ENCODE data around the gene TOGARAM2. TPM values are rescaled to one million over a fixed set of nuclear protein-coding genes. Genes with fewer than 3 reads are reported as not detected.
A peak's percentile ranks its signal among the peaks of the same experiment; 100 is the strongest.

TOGARAM2 gene
- total RNA-seq, 1 donor from 2014 or later = 51.9 TPM

DNA sequence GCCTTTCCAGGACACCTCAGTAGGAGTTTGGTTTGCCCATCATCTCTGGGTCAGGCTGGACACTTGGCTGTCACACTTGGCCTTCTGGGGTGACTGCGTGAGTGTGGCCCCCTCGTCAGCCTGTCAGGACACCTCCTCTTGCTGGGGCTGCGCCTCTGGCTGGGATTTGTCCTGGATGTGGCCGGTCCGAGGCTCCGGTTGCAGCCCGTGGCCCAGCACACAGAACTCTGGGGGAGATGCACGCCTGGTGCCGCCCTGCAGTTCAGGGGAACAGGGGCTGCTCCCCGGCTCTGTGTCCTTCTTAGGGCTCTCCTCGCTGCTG, 83.6 kb downstream of the TOGARAM2 start:
- Histone ChIP-seq H3K4me3 (no peak overlapping the region), H3K27ac (replicated peaks) (peak overlapping the region; percentile 42), H3K36me3 (no peaks in the 10 kb centered on the region), H3K4me1 (peaks cover 12% of the 10 kb centered on the region), H3K27me3 (ENCODE audit: low read depth) (no peaks in the 10 kb centered on the region), H3K9me3 (replicated peaks) (no peaks in the 10 kb centered on the region)
- no peak for DNase-seq
- intact Hi-C loops (cut with micrococcal nuclease) = no loop called here
- TF ChIP-seq, protein P1, sequence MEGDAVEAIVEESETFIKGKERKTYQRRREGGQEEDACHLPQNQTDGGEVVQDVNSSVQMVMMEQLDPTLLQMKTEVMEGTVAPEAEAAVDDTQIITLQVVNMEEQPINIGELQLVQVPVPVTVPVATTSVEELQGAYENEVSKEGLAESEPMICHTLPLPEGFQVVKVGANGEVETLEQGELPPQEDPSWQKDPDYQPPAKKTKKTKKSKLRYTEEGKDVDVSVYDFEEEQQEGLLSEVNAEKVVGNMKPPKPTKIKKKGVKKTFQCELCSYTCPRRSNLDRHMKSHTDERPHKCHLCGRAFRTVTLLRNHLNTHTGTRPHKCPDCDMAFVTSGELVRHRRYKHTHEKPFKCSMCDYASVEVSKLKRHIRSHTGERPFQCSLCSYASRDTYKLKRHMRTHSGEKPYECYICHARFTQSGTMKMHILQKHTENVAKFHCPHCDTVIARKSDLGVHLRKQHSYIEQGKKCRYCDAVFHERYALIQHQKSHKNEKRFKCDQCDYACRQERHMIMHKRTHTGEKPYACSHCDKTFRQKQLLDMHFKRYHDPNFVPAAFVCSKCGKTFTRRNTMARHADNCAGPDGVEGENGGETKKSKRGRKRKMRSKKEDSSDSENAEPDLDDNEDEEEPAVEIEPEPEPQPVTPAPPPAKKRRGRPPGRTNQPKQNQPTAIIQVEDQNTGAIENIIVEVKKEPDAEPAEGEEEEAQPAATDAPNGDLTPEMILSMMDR (IDR thresholded peaks at IDR 0.05; ENCODE audit: borderline replicate concordance) = no peak

DNA sequence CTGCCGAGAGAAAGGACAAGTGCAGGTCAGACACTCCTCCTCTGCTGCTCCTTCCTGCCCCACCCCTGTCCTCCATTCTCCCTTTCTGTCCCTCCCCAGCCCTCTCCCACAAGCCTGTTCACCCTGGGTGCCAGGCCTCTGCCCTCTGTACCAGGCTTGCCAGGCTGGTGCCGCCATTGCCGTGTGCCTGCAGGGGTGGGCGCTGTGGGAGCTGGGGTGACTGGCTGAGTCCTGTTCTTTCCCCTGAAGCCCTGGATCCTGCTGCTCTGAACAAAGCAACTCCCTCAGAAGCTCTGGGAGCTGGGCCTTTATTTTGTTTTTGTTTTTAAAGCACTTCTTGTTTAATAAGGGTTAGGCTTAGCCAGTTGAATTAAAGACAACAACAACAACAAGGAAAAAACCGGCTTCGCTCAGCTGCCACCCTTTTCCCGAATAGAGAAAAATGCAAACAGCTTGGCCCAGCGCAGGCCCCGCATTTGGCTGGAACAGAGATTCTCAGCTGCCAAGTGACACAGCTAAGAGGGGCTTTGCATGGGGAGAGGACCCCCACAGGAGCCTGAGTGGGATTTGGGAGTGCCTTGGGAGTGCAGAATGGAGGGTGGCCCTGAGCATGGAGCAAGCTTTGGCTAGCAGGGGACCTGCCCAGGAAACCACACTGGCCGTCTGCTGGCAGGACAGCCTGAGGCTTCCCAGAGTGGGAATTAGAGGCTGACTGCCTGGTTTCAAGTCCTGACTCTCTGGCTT, 84.1 kb downstream of the TOGARAM2 start:
- intact Hi-C loops (cut with micrococcal nuclease) = no loop called here
- Histone ChIP-seq H3K4me3 (no peak overlapping the region), H3K27me3 (ENCODE audit: low read depth) (no peaks in the 10 kb centered on the region), H3K4me1 (peaks cover 12% of the 10 kb centered on the region), H3K27ac (replicated peaks) (peak overlapping the region; percentile 42), H3K9me3 (replicated peaks) (no peaks in the 10 kb centered on the region), H3K36me3 (no peaks in the 10 kb centered on the region)
- TF ChIP-seq, protein P1 (IDR thresholded peaks at IDR 0.05; ENCODE audit: borderline replicate concordance) = no peak
- DNase-seq = no peak

DNA sequence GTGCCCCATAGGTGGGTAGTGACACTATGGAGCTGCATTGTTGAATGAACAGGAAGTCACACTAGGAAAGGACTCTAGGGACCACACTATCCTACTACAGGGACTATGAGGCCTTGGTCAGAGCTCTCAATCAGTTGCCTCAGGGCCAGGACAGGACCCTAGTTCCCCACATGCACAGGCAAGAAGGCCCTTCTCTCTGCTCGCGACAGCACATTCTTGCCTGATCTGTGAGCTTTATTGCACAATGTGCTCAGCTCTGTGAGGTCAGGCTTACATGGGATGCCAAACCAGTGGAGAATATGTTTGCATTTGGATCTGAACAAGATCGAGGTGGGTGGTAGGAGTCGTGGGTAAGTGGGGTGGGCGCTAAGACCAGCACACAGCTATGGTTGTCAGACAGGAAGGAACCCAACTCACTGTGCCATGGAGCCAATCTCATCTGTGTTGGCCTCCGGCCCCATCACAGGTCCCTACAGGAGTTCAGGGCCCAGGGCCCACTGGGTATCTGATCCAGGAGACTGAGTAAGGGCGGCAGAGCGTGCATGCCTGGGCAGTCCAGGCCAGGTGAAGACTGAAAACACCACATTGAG, 85.3 kb downstream of the TOGARAM2 start:
- no peaks in the 10 kb centered on the region for H3K27me3 ChIP-seq (ENCODE audit: low read depth)
- no peak overlapping the region for H3K27ac ChIP-seq (replicated peaks)
- intact Hi-C loops (cut with micrococcal nuclease) = no loop called here
- H3K4me1 ChIP-seq = peaks cover 12% of the 10 kb centered on the region
- H3K4me3 ChIP-seq = no peak overlapping the region
- TF ChIP-seq, protein P1 (IDR thresholded peaks at IDR 0.05; ENCODE audit: borderline replicate concordance) = no peak
- DNase-seq = no peak
- no peaks in the 10 kb centered on the region for H3K9me3 ChIP-seq (replicated peaks)
- H3K36me3 ChIP-seq = no peaks in the 10 kb centered on the region

DNA sequence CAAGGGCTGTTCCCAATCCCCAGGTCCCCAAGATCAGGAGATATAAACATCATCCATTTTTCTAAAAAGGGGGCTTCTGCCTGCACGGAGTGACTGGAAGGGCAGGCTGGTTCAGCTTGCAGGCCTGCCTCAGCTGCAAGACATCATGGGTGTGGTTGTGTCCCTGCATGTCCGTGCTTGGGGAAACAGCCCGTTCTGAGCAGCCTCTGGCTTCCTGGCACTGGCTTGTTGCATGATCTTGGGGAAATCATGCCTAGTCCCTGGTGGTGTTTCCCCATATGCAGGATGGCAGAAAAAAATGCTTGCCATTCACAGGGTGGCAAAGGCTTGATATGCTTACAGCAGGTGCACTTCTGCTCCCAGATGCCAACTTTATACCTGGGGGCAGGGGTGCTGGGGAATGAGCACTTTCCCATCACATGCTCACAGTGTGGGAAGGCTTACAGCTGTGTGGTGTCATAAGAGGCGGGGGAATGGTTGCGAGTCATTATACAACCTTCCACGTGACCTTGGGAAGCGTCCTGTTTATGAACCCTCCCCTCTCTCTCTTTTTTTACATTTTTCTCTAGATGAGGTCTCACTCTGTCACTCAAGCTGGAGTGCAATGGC, 86.0 kb downstream of the TOGARAM2 start:
- TF ChIP-seq, protein P1 (IDR thresholded peaks at IDR 0.05; ENCODE audit: borderline replicate concordance) = no peak
- Histone ChIP-seq H3K4me3 (no peak overlapping the region), H3K9me3 (replicated peaks) (no peaks in the 10 kb centered on the region), H3K36me3 (no peaks in the 10 kb centered on the region), H3K4me1 (peaks cover 16% of the 10 kb centered on the region), H3K27me3 (ENCODE audit: low read depth) (no peaks in the 10 kb centered on the region), H3K27ac (replicated peaks) (no peak overlapping the region)
- intact Hi-C loops (cut with micrococcal nuclease) = no loop called here
- no peak for DNase-seq

DNA sequence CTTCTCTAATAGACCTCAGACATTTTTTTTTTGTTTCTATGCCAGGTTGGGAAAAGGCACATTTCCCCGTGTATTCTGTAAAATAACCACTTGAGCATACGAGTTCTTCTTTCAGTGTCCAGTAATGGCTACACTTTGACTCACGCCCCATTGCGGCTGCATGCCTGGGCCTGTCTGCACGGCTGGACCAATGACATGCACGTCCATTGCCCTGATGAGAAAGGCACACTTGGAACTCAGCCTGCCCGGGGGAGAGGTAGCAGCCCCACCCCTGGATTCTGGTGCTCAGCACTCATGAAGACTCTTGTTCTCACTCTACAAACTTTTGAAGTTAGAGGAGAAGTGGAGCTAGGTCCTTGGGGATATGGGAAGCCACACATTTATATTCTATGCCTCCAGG, 87.4 kb downstream of the TOGARAM2 start:
- TF ChIP-seq, protein P1 (IDR thresholded peaks at IDR 0.05; ENCODE audit: borderline replicate concordance) = no peak
- intact Hi-C loops (cut with micrococcal nuclease) = no loop called here
- H3K9me3 ChIP-seq (replicated peaks) = no peaks in the 10 kb centered on the region
- H3K4me1 ChIP-seq = peaks cover 18% of the 10 kb centered on the region
- H3K27me3 ChIP-seq (ENCODE audit: low read depth) = peaks cover 6% of the 10 kb centered on the region
- no peak overlapping the region for H3K4me3 ChIP-seq
- H3K36me3 ChIP-seq = no peaks in the 10 kb centered on the region
- no peak for DNase-seq
- no peak overlapping the region for H3K27ac ChIP-seq (replicated peaks)
